IMR-90 (cell line): ENCODE data around the gene ACSM3. TPM values are rescaled to one million over a fixed set of nuclear protein-coding genes. Genes with fewer than 3 reads are reported as not detected.

Experiments used
- ATAC-seq: fragments of 200-7000 bp; cut with Tn5 transposase; 2 replicates; pipeline ENCODE4 v1.9.1; 2020; ENCODE audit warnings: low read depth, mild to moderate bottlenecking, moderate library complexity
- BruUV-seq: library from RNA; stranded (reverse); fragments of 400-500 nt; replicated peaks from 2 replicates; lab custom pipeline; 2021; lab: Mats Ljungman, UMichigan
- CTCF ChIA-PET: fragments of 300-600 bp; formaldehyde crosslinking; extraction: SDS; loops from one replicate; lab custom pipeline; 2021; ENCODE audit warnings: antibody characterized with exemption; lab: Yijun Ruan, JAX
- POLR2A ChIA-PET: fragments of 300-600 bp; sonication (Branson Sonifier 250); formaldehyde crosslinking; loops from one replicate; lab custom pipeline; 2022; ENCODE audit warnings: antibody characterized with exemption; ENCODE audit not compliant: unreplicated experiment; lab: Charles Lee
- DNase-seq: peaks from one replicate; pipeline ENCODE4 v3.0.0; 2013
- H2AFZ ChIP-seq: replicated peaks from 2 replicates; pipeline ENCODE3; 2013; ENCODE audit warnings: low read length, mild to moderate bottlenecking; ENCODE audit not compliant: poor library complexity
- H2AK5ac ChIP-seq: 2 replicates; pipeline ENCODE4 v1.6.1; 2013; ENCODE audit warnings: low read depth, low read length, inconsistent platforms
- H2AK9ac ChIP-seq: replicated peaks from 2 replicates; pipeline ENCODE3; 2013; ENCODE audit warnings: mild to moderate bottlenecking, low read depth, low read length, moderate library complexity; ENCODE audit not compliant: poor library complexity
- H2BK120ac ChIP-seq: 2 replicates; pipeline ENCODE4 v1.6.1; 2013; ENCODE audit warnings: low read depth, low read length, inconsistent platforms
- H2BK15ac ChIP-seq: 3 replicates; pipeline ENCODE4 v1.6.1; 2013; ENCODE audit warnings: low read depth, low read length, inconsistent platforms
- H2BK20ac ChIP-seq: 2 replicates; pipeline ENCODE4 v1.6.1; 2013; ENCODE audit warnings: low read depth, mild to moderate bottlenecking, inconsistent platforms, low read length, moderate library complexity
- H2BK5ac ChIP-seq: 2 replicates; pipeline ENCODE4 v1.6.1; 2013; ENCODE audit warnings: mild to moderate bottlenecking, low read depth, low read length, inconsistent platforms; ENCODE audit not compliant: poor library complexity, severe bottlenecking
- H3K14ac ChIP-seq: replicated peaks from 2 replicates; pipeline ENCODE4 v1.6.1; 2013; ENCODE audit warnings: low read depth, low read length, inconsistent platforms
- H3K18ac ChIP-seq: 2 replicates; pipeline ENCODE4 v1.6.1; 2013; ENCODE audit warnings: low read depth, low read length, control low read depth
- H3K23ac ChIP-seq: 2 replicates; pipeline ENCODE4 v1.6.1; 2013; ENCODE audit warnings: low read depth, low read length, inconsistent platforms
- H3K27ac ChIP-seq: 2 replicates; pipeline ENCODE4 v1.5.1; 2013; ENCODE audit warnings: mild to moderate bottlenecking, control low read depth, low read length; ENCODE audit not compliant: insufficient read depth
- H3K27me3 ChIP-seq: 2 replicates; pipeline ENCODE4 v1.6.1; 2013; ENCODE audit warnings: low read length; ENCODE audit not compliant: control insufficient read depth, insufficient read depth
- H3K36me3 ChIP-seq: 2 replicates; pipeline ENCODE4 v1.6.1; 2013; ENCODE audit warnings: low read length, mixed read lengths; ENCODE audit not compliant: control insufficient read depth, insufficient read depth
- H3K4ac ChIP-seq: 2 replicates; pipeline ENCODE4 v1.6.1; 2013; ENCODE audit warnings: low read depth, low read length, inconsistent platforms
- H3K4me1 ChIP-seq: 2 replicates; pipeline ENCODE4 v1.6.1; 2013; ENCODE audit warnings: low read length, mixed read lengths; ENCODE audit not compliant: control insufficient read depth, insufficient read depth
- H3K4me2 ChIP-seq: 2 replicates; pipeline ENCODE4 v1.6.1; 2013; ENCODE audit warnings: low read depth, mild to moderate bottlenecking, control low read depth, low read length, moderate library complexity
- H3K4me3 ChIP-seq: 2 replicates; pipeline ENCODE4 v1.5.1; 2013; ENCODE audit warnings: low read depth, mild to moderate bottlenecking, control low read depth, low read length, moderate library complexity; ENCODE audit not compliant: insufficient read depth
- H3K56ac ChIP-seq: 2 replicates; pipeline ENCODE4 v1.6.1; 2013; ENCODE audit warnings: low read length, inconsistent platforms; ENCODE audit not compliant: insufficient read depth; ENCODE audit errors: extremely low read depth
- H3K79me1 ChIP-seq, 2 experiments: 2 replicates each; pipeline ENCODE4 v1.6.1; 2013; ENCODE audit warnings: low read length in 2 of 2, inconsistent platforms in 1 of 2, low read depth in 1 of 2
- H3K9ac ChIP-seq: 2 replicates; pipeline ENCODE4 v1.6.1; 2013; ENCODE audit warnings: low read depth, low read length, control low read depth
- H3K9me1 ChIP-seq: 2 replicates; pipeline ENCODE4 v1.6.1; 2013; ENCODE audit warnings: low read length, inconsistent platforms; ENCODE audit not compliant: insufficient read depth
- H3K9me3 ChIP-seq: 2 replicates; pipeline ENCODE4 v1.6.1; 2013; ENCODE audit warnings: low read length; ENCODE audit not compliant: control insufficient read depth, insufficient read depth
- H4K20me1 ChIP-seq: 2 replicates; pipeline ENCODE4 v1.6.1; 2013; ENCODE audit warnings: low read length, inconsistent platforms; ENCODE audit not compliant: insufficient read depth
- H4K5ac ChIP-seq: 2 replicates; pipeline ENCODE4 v1.6.1; 2013; ENCODE audit warnings: mild to moderate bottlenecking, low read depth, low read length, control low read depth
- H4K8ac ChIP-seq, 2 experiments: 2 replicates each; pipeline ENCODE4 v1.6.1; 2013; ENCODE audit warnings: low read depth in 2 of 2, low read length in 2 of 2, control low read depth in 1 of 2, inconsistent platforms in 1 of 2
- H4K91ac ChIP-seq: 2 replicates; pipeline ENCODE4 v1.6.1; 2013; ENCODE audit warnings: low read depth, low read length, inconsistent platforms; ENCODE audit not compliant: insufficient read depth
- BHLHE40 ChIP-seq: fragments of 150-350 bp; IDR thresholded peaks from 2 replicates; pipeline ENCODE4 v1.6.1; 2016; ENCODE audit warnings: mild to moderate bottlenecking, low read depth, low read length
- CEBPB ChIP-seq: IDR thresholded peaks from 2 replicates; pipeline ENCODE4 v1.6.1; 2012; ENCODE audit warnings: low read depth, low read length, improper control_type of control experiment
- CHD1 ChIP-seq: IDR thresholded peaks from 2 replicates; pipeline ENCODE4 v1.6.1; 2012; ENCODE audit warnings: low read depth, low read length, improper control_type of control experiment
- FOS ChIP-seq: fragments of 150-350 bp; IDR thresholded peaks from 2 replicates; pipeline ENCODE4 v1.6.1; 2016; ENCODE audit warnings: low read depth, low read length
- MAFK ChIP-seq: IDR thresholded peaks from 2 replicates; pipeline ENCODE4 v1.6.1; 2012; ENCODE audit warnings: low read depth, low read length, improper control_type of control experiment
- MAZ ChIP-seq: IDR thresholded peaks from 2 replicates; pipeline ENCODE4 v1.6.1; 2012; ENCODE audit warnings: low read depth, mild to moderate bottlenecking, low read length, improper control_type of control experiment, moderate library complexity, borderline replicate concordance
- MXI1 ChIP-seq: IDR thresholded peaks from 2 replicates; pipeline ENCODE4 v1.6.1; 2012; ENCODE audit warnings: low read depth, mild to moderate bottlenecking, low read length, moderate library complexity, borderline replicate concordance
- NFE2L2 ChIP-seq: fragments of 150-350 bp; IDR thresholded peaks from 2 replicates; pipeline ENCODE4 v1.6.1; 2016; ENCODE audit warnings: low read depth, mild to moderate bottlenecking, low read length
- POLR2A ChIP-seq: IDR thresholded peaks from 2 replicates; pipeline ENCODE4 v1.6.1; 2012; ENCODE audit warnings: mild to moderate bottlenecking, low read depth, low read length
- RAD21 ChIP-seq: IDR thresholded peaks from 2 replicates; pipeline ENCODE4 v1.6.1; 2012; ENCODE audit warnings: low read length, improper control_type of control experiment
- RCOR1 ChIP-seq: IDR thresholded peaks from 2 replicates; pipeline ENCODE4 v1.6.1; 2012; ENCODE audit warnings: mild to moderate bottlenecking, low read length, improper control_type of control experiment; ENCODE audit not compliant: insufficient replicate concordance
- RFX5 ChIP-seq: IDR thresholded peaks from 2 replicates; pipeline ENCODE4 v1.8.0; 2012; ENCODE audit warnings: low read depth, mild to moderate bottlenecking, low read length, moderate library complexity
- SMC3 ChIP-seq: fragments of 150-350 bp; IDR thresholded peaks from 2 replicates; pipeline ENCODE4 v1.6.1; 2016; ENCODE audit warnings: low read depth, mild to moderate bottlenecking, antibody characterized with exemption, low read length, moderate library complexity
- WGBS, 2 experiments: methylation state at CpG; one replicate each; pipeline versions ENCODE4 v1.1.5 to v1.1.7; 2013; ENCODE audit warnings: missing lambda C conversion rate in 2 of 2; ENCODE audit not compliant: insufficient read length in 1 of 2; ENCODE audit errors: extremely low coverage in 2 of 2; 5-methylcytosine and 5-hydroxymethylcytosine counted together
- dilution Hi-C: fragments of 300-500 bp; cut with HindIII; formaldehyde crosslinking; loops from one replicate; pipeline ENCODE4 v1.14.3; 2018; ENCODE audit warnings: low sequenced_read_pairs; ENCODE audit not compliant: unreplicated experiment
- in situ Hi-C: fragments of 300-500 bp; cut with MboI; formaldehyde crosslinking; loops from 3 replicates; pipeline ENCODE4 v1.14.3; 2019; ENCODE audit warnings: low sequenced_read_pairs, inconsistent platforms, mixed read lengths
- intact Hi-C: fragments of 100-400 bp; cut with micrococcal nuclease; formaldehyde crosslinking; loops from 2 replicates; pipeline ENCODE4 v1.10.0; 2022
- polyA plus RNA-seq, 3 experiments: library from polyadenylated mRNA; depleted of rRNA; stranded (reverse); fragments of >200 nt; gene quantifications; 2 replicates each; pipeline ENCODE4 v1.2.3, GENCODE V29; 2012; ENCODE audit warnings: low replicate concordance in 1 of 3
- total RNA-seq: library from RNA; depleted of rRNA; stranded (reverse); fragments of >200 nt; gene quantifications from 2 replicates; pipeline ENCODE4 v1.2.3, GENCODE V29; 2012
- TF ChIP-seq, protein P1 (sequence below): fragments of 150-350 bp; IDR thresholded peaks from 2 replicates; pipeline ENCODE4 v1.6.1; 2016; ENCODE audit warnings: low read depth, mild to moderate bottlenecking, low read length, moderate library complexity, borderline replicate concordance
- TF ChIP-seq, protein P2 (sequence below): conservative IDR thresholded peaks from 2 replicates; pipeline ENCODE4 v1.5.1; 2012; ENCODE audit warnings: mild to moderate bottlenecking, low read depth, low read length, improper control_type of control experiment
- TF ChIP-seq, protein P3 (sequence below): fragments of 150-350 bp; IDR thresholded peaks from 2 replicates; pipeline ENCODE4 v1.6.1; 2017; ENCODE audit warnings: mild to moderate bottlenecking, antibody characterized with exemption, low read length, low read depth

Gene ACSM3
- total and polyA plus RNA-seq, 2 of the 4 experiments (the other 2 are of a cell fraction): 0.50 to 0.54 TPM

DNA sequence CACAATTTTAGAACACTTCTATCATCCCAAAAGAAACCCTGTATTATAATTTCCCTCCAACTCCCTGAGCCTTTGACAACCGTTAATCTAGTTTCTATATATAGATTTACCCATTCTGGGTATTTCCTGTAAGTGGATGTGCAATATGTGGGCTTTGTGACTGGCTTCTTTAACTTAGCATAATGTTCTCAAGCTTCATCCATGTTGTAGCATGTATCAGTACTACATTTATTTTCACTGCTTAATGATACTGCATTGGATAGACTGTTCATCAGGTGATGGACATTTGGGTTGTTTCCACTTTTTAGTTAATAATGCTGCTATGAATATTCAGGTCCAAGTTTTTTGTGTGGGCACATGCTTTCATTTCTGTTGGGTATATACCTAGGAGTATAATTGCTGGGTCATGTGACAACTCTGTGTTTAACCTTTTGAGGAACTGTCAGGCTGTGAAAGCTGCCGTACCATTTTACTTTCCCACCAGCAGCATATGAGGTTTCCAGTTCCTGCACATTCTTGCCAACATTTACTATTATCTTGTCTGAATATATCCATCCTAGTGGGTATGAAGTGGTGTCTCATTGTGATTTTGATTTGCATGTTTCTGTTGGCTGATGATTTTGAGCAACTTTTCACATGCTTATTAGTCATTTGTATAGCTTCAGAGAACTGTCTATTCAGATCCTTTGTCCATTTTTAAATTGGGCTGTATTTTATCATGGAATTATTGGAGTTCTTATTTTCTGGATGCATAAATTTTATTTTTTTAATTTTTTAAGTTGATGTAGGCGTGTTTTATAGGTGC, 58.9 kb downstream of the ACSM3 start:
- in situ Hi-C loops (no loop called here), intact Hi-C loops (no loop called here), dilution Hi-C loops (no loop called here)
- Histone ChIP-seq H2BK5ac (no peak overlapping the region), H4K20me1 (no peaks in the 10 kb centered on the region), H3K27ac (no peak overlapping the region), H3K9me3 (no peaks in the 10 kb centered on the region), H2BK20ac (no peak overlapping the region), H3K14ac (no peak overlapping the region), H4K5ac (no peak overlapping the region), H2AK9ac (no peak overlapping the region), H3K79me1 (no peaks in the 10 kb centered on the region), H3K23ac (no peak overlapping the region), H3K9ac (no peak overlapping the region), H2BK15ac (no peak overlapping the region), H3K9me1 (no peaks in the 10 kb centered on the region), H3K4me3 (no peak overlapping the region), H3K4me2 (no peak overlapping the region), H4K91ac (no peak overlapping the region), H3K56ac (no peak overlapping the region), H2AK5ac (no peak overlapping the region), H3K4ac (no peak overlapping the region), H2BK120ac (no peak overlapping the region), H3K36me3 (peaks cover 4% of the 10 kb centered on the region; the same call in 1 of the 2 replicates), H3K27me3 (no peaks in the 10 kb centered on the region), H3K4me1 (no peaks in the 10 kb centered on the region), H2AFZ (no peak overlapping the region), H4K8ac (no peak overlapping the region), H3K18ac (no peak overlapping the region)
- TF ChIP-seq MXI1: no peak
- no peak for TF ChIP-seq RAD21
- no peak for TF ChIP-seq FOS
- TF ChIP-seq, protein P1, sequence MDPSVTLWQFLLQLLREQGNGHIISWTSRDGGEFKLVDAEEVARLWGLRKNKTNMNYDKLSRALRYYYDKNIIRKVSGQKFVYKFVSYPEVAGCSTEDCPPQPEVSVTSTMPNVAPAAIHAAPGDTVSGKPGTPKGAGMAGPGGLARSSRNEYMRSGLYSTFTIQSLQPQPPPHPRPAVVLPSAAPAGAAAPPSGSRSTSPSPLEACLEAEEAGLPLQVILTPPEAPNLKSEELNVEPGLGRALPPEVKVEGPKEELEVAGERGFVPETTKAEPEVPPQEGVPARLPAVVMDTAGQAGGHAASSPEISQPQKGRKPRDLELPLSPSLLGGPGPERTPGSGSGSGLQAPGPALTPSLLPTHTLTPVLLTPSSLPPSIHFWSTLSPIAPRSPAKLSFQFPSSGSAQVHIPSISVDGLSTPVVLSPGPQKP: no peak
- no peak for TF ChIP-seq SMC3
- TF ChIP-seq CEBPB: no peak
- no peak for TF ChIP-seq MAFK
- no peak for TF ChIP-seq NFE2L2
- no peak for TF ChIP-seq CHD1
- TF ChIP-seq RFX5: no peak
- TF ChIP-seq, protein P2, sequence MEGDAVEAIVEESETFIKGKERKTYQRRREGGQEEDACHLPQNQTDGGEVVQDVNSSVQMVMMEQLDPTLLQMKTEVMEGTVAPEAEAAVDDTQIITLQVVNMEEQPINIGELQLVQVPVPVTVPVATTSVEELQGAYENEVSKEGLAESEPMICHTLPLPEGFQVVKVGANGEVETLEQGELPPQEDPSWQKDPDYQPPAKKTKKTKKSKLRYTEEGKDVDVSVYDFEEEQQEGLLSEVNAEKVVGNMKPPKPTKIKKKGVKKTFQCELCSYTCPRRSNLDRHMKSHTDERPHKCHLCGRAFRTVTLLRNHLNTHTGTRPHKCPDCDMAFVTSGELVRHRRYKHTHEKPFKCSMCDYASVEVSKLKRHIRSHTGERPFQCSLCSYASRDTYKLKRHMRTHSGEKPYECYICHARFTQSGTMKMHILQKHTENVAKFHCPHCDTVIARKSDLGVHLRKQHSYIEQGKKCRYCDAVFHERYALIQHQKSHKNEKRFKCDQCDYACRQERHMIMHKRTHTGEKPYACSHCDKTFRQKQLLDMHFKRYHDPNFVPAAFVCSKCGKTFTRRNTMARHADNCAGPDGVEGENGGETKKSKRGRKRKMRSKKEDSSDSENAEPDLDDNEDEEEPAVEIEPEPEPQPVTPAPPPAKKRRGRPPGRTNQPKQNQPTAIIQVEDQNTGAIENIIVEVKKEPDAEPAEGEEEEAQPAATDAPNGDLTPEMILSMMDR: no peak
- TF ChIP-seq RCOR1: no peak
- no peak for TF ChIP-seq POLR2A
- no peak for TF ChIP-seq BHLHE40
- TF ChIP-seq MAZ: no peak
- TF ChIP-seq, protein P3, sequence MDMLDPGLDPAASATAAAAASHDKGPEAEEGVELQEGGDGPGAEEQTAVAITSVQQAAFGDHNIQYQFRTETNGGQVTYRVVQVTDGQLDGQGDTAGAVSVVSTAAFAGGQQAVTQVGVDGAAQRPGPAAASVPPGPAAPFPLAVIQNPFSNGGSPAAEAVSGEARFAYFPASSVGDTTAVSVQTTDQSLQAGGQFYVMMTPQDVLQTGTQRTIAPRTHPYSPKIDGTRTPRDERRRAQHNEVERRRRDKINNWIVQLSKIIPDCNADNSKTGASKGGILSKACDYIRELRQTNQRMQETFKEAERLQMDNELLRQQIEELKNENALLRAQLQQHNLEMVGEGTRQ: no peak
- no CpG with 5 or more reads among the region's 3 CpGs for WGBS, 2 experiments
- no TSS peak for BruUV-seq
- ChIA-PET POLR2A (no interaction called here), CTCF (no interaction called here)
- DNase-seq (no peak), ATAC-seq (no peak)
